Measurements from ENCODE around the gene HOXB4.

Gene HOXB4

GRCh38 chr17:48613862-48614694 lies 35.9 kb upstream of the HOXB4 start:
- no peak for DNase-seq

- DNase-seq, result peak; percentile 41
These were observed 34.9 kb upstream of the HOXB4 start for GRCh38 chr17:48612854-48613691.

- no peak for DNase-seq
These were observed 34.3 kb upstream of the HOXB4 start for GRCh38 chr17:48612456-48612853.

- no peak for DNase-seq
These were observed 33.7 kb upstream of the HOXB4 start for GRCh38 chr17:48611681-48612455.

- DNase-seq, result no peak
These were observed 33.1 kb upstream of the HOXB4 start for GRCh38 chr17:48611213-48611612.

GRCh38 chr17:48610282-48611211 lies 32.4 kb upstream of the HOXB4 start, which contains the start of gene HOXB7:
Gene HOXB7 (minus strand): TSS chr17:48611017. CDS start chr17:48610918, 99 bp downstream.
- peak; percentile 53 for DNase-seq

GRCh38 chr17:48609759-48610281 lies 31.7 kb upstream of the HOXB4 start:
- DNase-seq, result no peak

- no peak for DNase-seq
These were observed 30.9 kb upstream of the HOXB4 start for GRCh38 chr17:48609033-48609432.

- no peak for DNase-seq
These were observed 30.3 kb upstream of the HOXB4 start for GRCh38 chr17:48608494-48608834.

GRCh38 chr17:48606892-48607614 lies 28.9 kb upstream of the HOXB4 start:
- DNase-seq, result no peak

GRCh38 chr17:48605991-48606891 lies 28.1 kb upstream of the HOXB4 start:
- DNase-seq, result no peak

- no peak for DNase-seq
These were observed 27.3 kb upstream of the HOXB4 start for GRCh38 chr17:48605409-48605919.

- DNase-seq, result no peak
These were observed 26.7 kb upstream of the HOXB4 start, which contains the start of gene HOXB6 for GRCh38 chr17:48604770-48605329. Gene HOXB6 (minus strand): TSS chr17:48604986. CDS start chr17:48598150, 6,836 bp downstream.

GRCh38 chr17:48603959-48604769 lies 26.0 kb upstream of the HOXB4 start:
- DNase-seq, result no peak

GRCh38 chr17:48601539-48602425 lies 23.6 kb upstream of the HOXB4 start:
- DNase-seq, result no peak

GRCh38 chr17:48601207-48601538 lies 23.0 kb upstream of the HOXB4 start:
- DNase-seq, result no peak
